ENCODE data around the gene RIOK2. TPM values are rescaled to one million over a fixed set of nuclear protein-coding genes. Genes with fewer than 3 reads are reported as not detected.
"Not testable (repeated sequence)": the region's sequence is repeated elsewhere in the genome, so short reads cannot be mapped to it uniquely, and the experiment has no call there.

The RIOK2 gene
- total RNA-seq, 1 experiment from 2014 or later, result 42.9 TPM

- no peak overlapping the region for H3K4me3 ChIP-seq (ENCODE audit: low read depth, low read length, poor library complexity, severe bottlenecking)
Observed at GRCh38 chr5:97141031-97141430, 42.0 kb downstream of the RIOK2 start.

DNA sequence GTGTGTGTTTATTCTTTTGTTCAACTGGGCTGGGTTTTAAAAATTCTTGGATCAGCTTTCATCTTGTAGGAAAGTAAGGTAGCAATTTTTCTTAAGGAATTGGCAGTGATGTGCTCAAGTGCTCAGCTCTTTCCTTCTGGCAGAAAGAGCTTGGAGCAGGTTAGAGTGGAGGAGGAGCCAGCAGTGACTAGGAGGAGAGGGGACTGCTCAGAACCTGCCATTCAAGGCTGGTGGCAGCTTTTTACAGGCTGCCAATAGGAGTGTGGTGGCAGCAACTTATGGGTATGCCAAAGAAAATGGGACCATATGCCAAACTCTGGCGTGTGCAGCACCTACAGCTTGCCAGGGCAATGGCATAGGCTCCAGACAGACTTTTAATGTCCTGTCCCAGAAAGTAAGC lies 42.8 kb downstream of the RIOK2 start:
- H3K27me3 ChIP-seq (replicated peaks; ENCODE audit: insufficient read depth, low read depth, low read length, poor library complexity); DNase-seq (ENCODE audit: low spot score); BruUV-seq (replicated peaks); H3K9me3 ChIP-seq (ENCODE audit: low read depth, low read length, poor library complexity, severe bottlenecking); H3K27ac ChIP-seq (ENCODE audit: low read depth, low read length, poor library complexity, severe bottlenecking); H3K4me3 ChIP-seq (ENCODE audit: low read depth, low read length, poor library complexity, severe bottlenecking); H3K4me1 ChIP-seq (ENCODE audit: insufficient read depth, low read length, poor library complexity, severe bottlenecking); CTCF ChIA-PET; POLR2A ChIA-PET (ENCODE audit: low non-redundant PET); H3K36me3 ChIP-seq (ENCODE audit: insufficient read depth, low read length, poor library complexity, severe bottlenecking): not testable (repeated sequence)
- intact Hi-C loops (cut with micrococcal nuclease; ENCODE audit: unreplicated experiment), result loop anchor here (5.0 kb wide), 3 partner anchors 143 to 798 kb away; no protein-coding TSS in a partner anchor

More at GRCh38 chr5:97141031-97141430, 42.0 kb downstream of the RIOK2 start:
- DNase-seq (ENCODE audit: low spot score), result no peak
- TF ChIP-seq CTCF (conservative IDR thresholded peaks at IDR 0.05; ENCODE audit: low read depth, low read length) (no peak), EZH2 (IDR thresholded peaks at IDR 0.05; ENCODE audit: borderline replicate concordance, low read depth, low read length, poor library complexity, severe bottlenecking) (no peak)
- ChIA-PET POLR2A (ENCODE audit: low non-redundant PET) (no interaction called here), CTCF (no interaction called here)
- Histone ChIP-seq H3K27me3 (replicated peaks; ENCODE audit: insufficient read depth, low read depth, low read length, poor library complexity) (no peaks in the 10 kb centered on the region), H3K4me1 (ENCODE audit: insufficient read depth, low read length, poor library complexity, severe bottlenecking) (no peaks in the 10 kb centered on the region), H3K27ac (ENCODE audit: low read depth, low read length, poor library complexity, severe bottlenecking) (no peak overlapping the region), H3K36me3 (ENCODE audit: insufficient read depth, low read length, poor library complexity, severe bottlenecking) (no peaks in the 10 kb centered on the region), H3K9me3 (ENCODE audit: low read depth, low read length, poor library complexity, severe bottlenecking) (no peaks in the 10 kb centered on the region)
- BruUV-seq (replicated peaks), result no TSS peak
- intact Hi-C loops (cut with micrococcal nuclease; ENCODE audit: unreplicated experiment), result loop anchor here (5.0 kb wide), 3 partner anchors 144 to 799 kb away; no protein-coding TSS in a partner anchor

GRCh38 chr5:97136475-97136874 lies 46.6 kb downstream of the RIOK2 start:
- Histone ChIP-seq H3K4me1 (ENCODE audit: insufficient read depth, low read length, poor library complexity, severe bottlenecking) (no peaks in the 10 kb centered on the region), H3K27ac (ENCODE audit: low read depth, low read length, poor library complexity, severe bottlenecking) (no peak overlapping the region), H3K9me3 (ENCODE audit: low read depth, low read length, poor library complexity, severe bottlenecking) (no peaks in the 10 kb centered on the region), H3K36me3 (ENCODE audit: insufficient read depth, low read length, poor library complexity, severe bottlenecking) (no peaks in the 10 kb centered on the region), H3K4me3 (ENCODE audit: low read depth, low read length, poor library complexity, severe bottlenecking) (no peak overlapping the region), H3K27me3 (replicated peaks; ENCODE audit: insufficient read depth, low read depth, low read length, poor library complexity) (no peaks in the 10 kb centered on the region)
- intact Hi-C loops (cut with micrococcal nuclease; ENCODE audit: unreplicated experiment), result no loop called here
- DNase-seq (ENCODE audit: low spot score), result no peak
- CTCF ChIA-PET, result no interaction called here
- POLR2A ChIA-PET (ENCODE audit: low non-redundant PET), result no interaction called here
- TF ChIP-seq EZH2 (IDR thresholded peaks at IDR 0.05; ENCODE audit: borderline replicate concordance, low read depth, low read length, poor library complexity, severe bottlenecking) (no peak), CTCF (conservative IDR thresholded peaks at IDR 0.05; ENCODE audit: low read depth, low read length) (no peak)
- no TSS peak for BruUV-seq (replicated peaks)

DNA sequence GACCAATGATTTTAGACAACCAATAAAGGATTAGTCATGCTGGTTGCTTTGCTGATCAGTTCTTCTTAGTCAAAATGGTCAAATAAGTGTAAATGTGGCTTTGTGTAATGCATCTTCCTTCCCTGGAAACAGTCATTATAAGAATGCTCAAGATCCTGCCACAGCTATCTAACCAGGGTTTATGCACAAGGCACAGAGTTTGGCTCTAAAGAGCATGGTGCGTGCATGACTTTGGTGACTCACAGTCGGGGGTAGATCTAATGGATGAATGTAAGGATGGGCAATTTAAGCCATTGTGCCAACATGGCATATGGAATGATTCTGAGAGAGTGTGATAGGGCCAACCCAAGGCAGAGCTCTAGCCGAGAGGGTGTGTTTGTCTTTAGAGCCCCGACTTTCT lies 47.2 kb downstream of the RIOK2 start:
- no peak for TF ChIP-seq CTCF (conservative IDR thresholded peaks at IDR 0.05; ENCODE audit: low read depth, low read length)
- no peak for TF ChIP-seq EZH2 (IDR thresholded peaks at IDR 0.05; ENCODE audit: borderline replicate concordance, low read depth, low read length, poor library complexity, severe bottlenecking)
- ChIA-PET POLR2A (ENCODE audit: low non-redundant PET) (no interaction called here), CTCF (no interaction called here)
- no peak for DNase-seq (ENCODE audit: low spot score)
- Histone ChIP-seq H3K4me1 (ENCODE audit: insufficient read depth, low read length, poor library complexity, severe bottlenecking) (no peaks in the 10 kb centered on the region), H3K4me3 (ENCODE audit: low read depth, low read length, poor library complexity, severe bottlenecking) (no peak overlapping the region), H3K9me3 (ENCODE audit: low read depth, low read length, poor library complexity, severe bottlenecking) (no peaks in the 10 kb centered on the region), H3K27me3 (replicated peaks; ENCODE audit: insufficient read depth, low read depth, low read length, poor library complexity) (no peaks in the 10 kb centered on the region), H3K36me3 (ENCODE audit: insufficient read depth, low read length, poor library complexity, severe bottlenecking) (no peaks in the 10 kb centered on the region), H3K27ac (ENCODE audit: low read depth, low read length, poor library complexity, severe bottlenecking) (no peak overlapping the region)
- intact Hi-C loops (cut with micrococcal nuclease; ENCODE audit: unreplicated experiment), result no loop called here
- no TSS peak for BruUV-seq (replicated peaks)
